Sigmoid colon (tissue), 3 donors: Measurements from ENCODE around the gene GART.

Experiments
- CTCF ChIP-seq, 4 experiments: fragments of 450-650 bp in 3 of 4; fragments of 200-600 bp in 1 of 4; IDR thresholded peaks; one replicate each; pipeline ENCODE4 v1.5.1; 2016 to 2019; ENCODE audit warnings: antibody characterized with exemption in 4 of 4, mild to moderate bottlenecking in 3 of 4, moderate library complexity in 2 of 4
- POLR2A ChIP-seq, 2 donors: fragments of 450-650 bp; IDR thresholded peaks; one replicate each; pipeline ENCODE4 v1.6.1; 2016; ENCODE audit warnings: antibody characterized with exemption in 2 of 2, mild to moderate bottlenecking in 2 of 2, moderate library complexity in 2 of 2

GRCh38 chr21:33496345-33496744, 45.6 kb downstream of the GART start:
- TF ChIP-seq POLR2A (IDR thresholded peaks at IDR 0.05) = no peak
- TF ChIP-seq CTCF (IDR thresholded peaks at IDR 0.05) = no peak
